Neural cell (in vitro differentiated cells): ENCODE measurements around the gene GAS7. TPM values are rescaled to one million over a fixed set of nuclear protein-coding genes. Genes with fewer than 3 reads are reported as not detected.

Experiments used
- H2AFZ ChIP-seq: fragments of 200-600, 300-800 bp; sonication (generic), shearing (Covaris generic); 2 replicates; pipeline ENCODE4 v1.6.0; 2014; ENCODE audit warnings: low read depth, mild to moderate bottlenecking, antibody characterized with exemption, low read length, moderate library complexity
- H3F3A ChIP-seq: fragments of 200-600 bp; shearing (Covaris generic); 2 replicates; pipeline ENCODE4 v1.6.1; 2016; ENCODE audit warnings: mild to moderate bottlenecking, moderate library complexity, mixed read lengths, antibody characterized with exemption, low read length; ENCODE audit not compliant: insufficient read depth, poor library complexity, severe bottlenecking
- H3K27ac ChIP-seq: fragments of 200-600, 300-800 bp; sonication (generic), shearing (Covaris generic); 2 replicates; pipeline ENCODE4 v1.5.1; 2014; ENCODE audit warnings: mild to moderate bottlenecking, low read length, moderate library complexity
- H3K27me3 ChIP-seq: fragments of 300-800, 200-600 bp; sonication (generic), shearing (Covaris generic); 2 replicates; pipeline ENCODE4 v1.6.0; 2014; ENCODE audit warnings: mild to moderate bottlenecking, low read depth, low read length, moderate library complexity; ENCODE audit not compliant: insufficient read depth
- H3K36me3 ChIP-seq: fragments of 300-800, 200-600 bp; sonication (generic), shearing (Covaris generic); 2 replicates; pipeline ENCODE4 v1.5.1; 2014; ENCODE audit warnings: mild to moderate bottlenecking, antibody characterized with exemption, low read length, moderate library complexity; ENCODE audit not compliant: insufficient read depth
- H3K4me2 ChIP-seq: fragments of 300-800, 200-600 bp; sonication (generic), shearing (Covaris generic); 2 replicates; pipeline ENCODE4 v1.6.0; 2014; ENCODE audit warnings: mild to moderate bottlenecking, low read length
- H3K4me3 ChIP-seq: fragments of 300-800, 200-600 bp; sonication (generic), shearing (Covaris generic); 2 replicates; pipeline ENCODE4 v1.5.1; 2014; ENCODE audit warnings: mild to moderate bottlenecking, low read length, moderate library complexity
- H3K79me2 ChIP-seq: fragments of 200-600 bp; shearing (Covaris generic); replicated peaks from 2 replicates; pipeline ENCODE4 v1.6.0; 2014; ENCODE audit warnings: mild to moderate bottlenecking, low read length, moderate library complexity; ENCODE audit not compliant: insufficient read depth
- H3K9ac ChIP-seq: fragments of 300-800, 200-600 bp; sonication (generic), shearing (Covaris generic); 2 replicates; pipeline ENCODE4 v1.6.1; 2016; ENCODE audit warnings: mild to moderate bottlenecking, low read length, mixed read lengths
- H3K9me2 ChIP-seq: fragments of 200-600 bp; shearing (Covaris generic); 2 replicates; pipeline ENCODE4 v1.6.1; 2016; ENCODE audit warnings: mild to moderate bottlenecking, low read length, mixed read lengths; ENCODE audit not compliant: insufficient read depth
- H3K9me3 ChIP-seq: fragments of 200-600, 300-800 bp; sonication (generic), shearing (Covaris generic); 2 replicates; pipeline ENCODE4 v1.6.1; 2016; ENCODE audit warnings: mild to moderate bottlenecking, mixed run types, low read length, moderate library complexity, mixed read lengths
- H4K20me1 ChIP-seq: fragments of 200-600 bp; shearing (Covaris generic); 2 replicates; pipeline ENCODE4 v1.6.1; 2016; ENCODE audit warnings: mild to moderate bottlenecking, mixed run types; ENCODE audit not compliant: insufficient read depth
- CTCF ChIP-seq: fragments of 450-650 bp; IDR thresholded peaks from 2 replicates; pipeline ENCODE4 v1.5.1; 2014; ENCODE audit warnings: antibody characterized with exemption, mild to moderate bottlenecking, moderate library complexity; ENCODE audit not compliant: poor library complexity, severe bottlenecking
- EP300 ChIP-seq: fragments of 450-650 bp; conservative IDR thresholded peaks from 2 replicates; pipeline ENCODE4 v1.6.1; 2014; ENCODE audit warnings: antibody characterized with exemption, mild to moderate bottlenecking, moderate library complexity; ENCODE audit not compliant: poor library complexity, severe bottlenecking
- EZH2 ChIP-seq: fragments of 200-600, 300-800 bp; shearing (Covaris generic), sonication (generic); IDR thresholded peaks from 2 replicates; pipeline ENCODE4 v1.6.1; 2014; ENCODE audit warnings: antibody characterized with exemption, low read length, borderline replicate concordance, mild to moderate bottlenecking; ENCODE audit not compliant: insufficient read depth, poor library complexity, severe bottlenecking
- MXI1 ChIP-seq: fragments of 450-650 bp; conservative IDR thresholded peaks from 2 replicates; pipeline ENCODE4 v1.6.1; 2014; ENCODE audit warnings: antibody characterized with exemption, mild to moderate bottlenecking; ENCODE audit not compliant: poor library complexity, severe bottlenecking
- POLR2AphosphoS5 ChIP-seq: IDR thresholded peaks from 2 replicates; pipeline ENCODE4 v1.6.1; 2012
- RAD21 ChIP-seq: fragments of 450-650 bp; conservative IDR thresholded peaks from 2 replicates; pipeline ENCODE4 v1.6.1; 2014; ENCODE audit warnings: antibody characterized with exemption, mild to moderate bottlenecking, moderate library complexity
- SMC3 ChIP-seq: fragments of 450-650 bp; conservative IDR thresholded peaks from 2 replicates; pipeline ENCODE4 v1.6.1; 2014; ENCODE audit warnings: antibody characterized with exemption, mild to moderate bottlenecking, moderate library complexity; ENCODE audit not compliant: poor library complexity
- polyA plus RNA-seq: library from polyadenylated mRNA; depleted of rRNA; stranded (reverse); fragments of >200 nt; gene quantifications from 2 replicates; pipeline ENCODE4 v1.2.3, GENCODE V29; 2014
- TF ChIP-seq, protein P1 (sequence below): IDR thresholded peaks from 2 replicates; pipeline ENCODE4 v1.6.1; 2012; ENCODE audit warnings: borderline replicate concordance

Gene GAS7
- polyA plus RNA-seq, 1 donor from 2014 or later, result 23.6 TPM

- Histone ChIP-seq H3K9me2 (no peaks in the 10 kb centered on the region), H3K27me3 (no peaks in the 10 kb centered on the region), H4K20me1 (no peaks in the 10 kb centered on the region), H3K4me3 (no peak overlapping the region), H3K9ac (no peak overlapping the region), H3K36me3 (no peaks in the 10 kb centered on the region), H3K79me2 (no peaks in the 10 kb centered on the region), H2AFZ (no peak overlapping the region), H3K9me3 (no peaks in the 10 kb centered on the region), H3K27ac (no peak overlapping the region), H3F3A (no peaks in the 10 kb centered on the region), H3K4me2 (no peak overlapping the region)
- no peak for TF ChIP-seq EZH2
Measured at GRCh38 chr17:9887508-9887907, 310.9 kb downstream of the GAS7 start.

- H3K9me3 ChIP-seq, result no peaks in the 10 kb centered on the region
- H3K4me3 ChIP-seq, result no peak overlapping the region
- no peaks in the 10 kb centered on the region for H4K20me1 ChIP-seq
- TF ChIP-seq RAD21 (no peak), SMC3 (no peak), CTCF (no peak), EZH2 (no peak), POLR2AphosphoS5 (no peak), EP300 (no peak), MXI1 (no peak)
- TF ChIP-seq, protein P1, sequence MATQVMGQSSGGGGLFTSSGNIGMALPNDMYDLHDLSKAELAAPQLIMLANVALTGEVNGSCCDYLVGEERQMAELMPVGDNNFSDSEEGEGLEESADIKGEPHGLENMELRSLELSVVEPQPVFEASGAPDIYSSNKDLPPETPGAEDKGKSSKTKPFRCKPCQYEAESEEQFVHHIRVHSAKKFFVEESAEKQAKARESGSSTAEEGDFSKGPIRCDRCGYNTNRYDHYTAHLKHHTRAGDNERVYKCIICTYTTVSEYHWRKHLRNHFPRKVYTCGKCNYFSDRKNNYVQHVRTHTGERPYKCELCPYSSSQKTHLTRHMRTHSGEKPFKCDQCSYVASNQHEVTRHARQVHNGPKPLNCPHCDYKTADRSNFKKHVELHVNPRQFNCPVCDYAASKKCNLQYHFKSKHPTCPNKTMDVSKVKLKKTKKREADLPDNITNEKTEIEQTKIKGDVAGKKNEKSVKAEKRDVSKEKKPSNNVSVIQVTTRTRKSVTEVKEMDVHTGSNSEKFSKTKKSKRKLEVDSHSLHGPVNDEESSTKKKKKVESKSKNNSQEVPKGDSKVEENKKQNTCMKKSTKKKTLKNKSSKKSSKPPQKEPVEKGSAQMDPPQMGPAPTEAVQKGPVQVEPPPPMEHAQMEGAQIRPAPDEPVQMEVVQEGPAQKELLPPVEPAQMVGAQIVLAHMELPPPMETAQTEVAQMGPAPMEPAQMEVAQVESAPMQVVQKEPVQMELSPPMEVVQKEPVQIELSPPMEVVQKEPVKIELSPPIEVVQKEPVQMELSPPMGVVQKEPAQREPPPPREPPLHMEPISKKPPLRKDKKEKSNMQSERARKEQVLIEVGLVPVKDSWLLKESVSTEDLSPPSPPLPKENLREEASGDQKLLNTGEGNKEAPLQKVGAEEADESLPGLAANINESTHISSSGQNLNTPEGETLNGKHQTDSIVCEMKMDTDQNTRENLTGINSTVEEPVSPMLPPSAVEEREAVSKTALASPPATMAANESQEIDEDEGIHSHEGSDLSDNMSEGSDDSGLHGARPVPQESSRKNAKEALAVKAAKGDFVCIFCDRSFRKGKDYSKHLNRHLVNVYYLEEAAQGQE, result no peak
- H3K27me3 ChIP-seq, result no peaks in the 10 kb centered on the region
- no peaks in the 10 kb centered on the region for H3K36me3 ChIP-seq
- H2AFZ ChIP-seq, result no peak overlapping the region
- no peak overlapping the region for H3K4me2 ChIP-seq
- no peak overlapping the region for H3K9ac ChIP-seq
- H3K79me2 ChIP-seq, result no peaks in the 10 kb centered on the region
- no peaks in the 10 kb centered on the region for H3F3A ChIP-seq
- H3K27ac ChIP-seq, result no peak overlapping the region
- no peaks in the 10 kb centered on the region for H3K9me2 ChIP-seq
Measured at GRCh38 chr17:9886141-9886930, 312.1 kb downstream of the GAS7 start.
